Endometrial microvascular endothelial cells (primary cell): ENCODE results near the gene SSR3. TPM values are rescaled to one million over a fixed set of nuclear protein-coding genes. Genes with fewer than 3 reads are reported as not detected.

Experiments used
- in situ Hi-C: cut with HindIII; loops from 2 replicates; pipeline ENCODE4 v1.10.0; 2017; ENCODE audit warnings: low sequenced_read_pairs, low pct_unique_long_range_greater_than_20kb; ENCODE audit errors: inconsistent ontology term
- total RNA-seq: library from RNA; depleted of rRNA; stranded (reverse); fragments of >200 nt; gene quantifications from one replicate; pipeline ENCODE4 v1.2.3, GENCODE V29; 2015; ENCODE audit errors: inconsistent ontology term

Gene SSR3
- total RNA-seq, 1 donor from 2014 or later, result 384 TPM

DNA sequence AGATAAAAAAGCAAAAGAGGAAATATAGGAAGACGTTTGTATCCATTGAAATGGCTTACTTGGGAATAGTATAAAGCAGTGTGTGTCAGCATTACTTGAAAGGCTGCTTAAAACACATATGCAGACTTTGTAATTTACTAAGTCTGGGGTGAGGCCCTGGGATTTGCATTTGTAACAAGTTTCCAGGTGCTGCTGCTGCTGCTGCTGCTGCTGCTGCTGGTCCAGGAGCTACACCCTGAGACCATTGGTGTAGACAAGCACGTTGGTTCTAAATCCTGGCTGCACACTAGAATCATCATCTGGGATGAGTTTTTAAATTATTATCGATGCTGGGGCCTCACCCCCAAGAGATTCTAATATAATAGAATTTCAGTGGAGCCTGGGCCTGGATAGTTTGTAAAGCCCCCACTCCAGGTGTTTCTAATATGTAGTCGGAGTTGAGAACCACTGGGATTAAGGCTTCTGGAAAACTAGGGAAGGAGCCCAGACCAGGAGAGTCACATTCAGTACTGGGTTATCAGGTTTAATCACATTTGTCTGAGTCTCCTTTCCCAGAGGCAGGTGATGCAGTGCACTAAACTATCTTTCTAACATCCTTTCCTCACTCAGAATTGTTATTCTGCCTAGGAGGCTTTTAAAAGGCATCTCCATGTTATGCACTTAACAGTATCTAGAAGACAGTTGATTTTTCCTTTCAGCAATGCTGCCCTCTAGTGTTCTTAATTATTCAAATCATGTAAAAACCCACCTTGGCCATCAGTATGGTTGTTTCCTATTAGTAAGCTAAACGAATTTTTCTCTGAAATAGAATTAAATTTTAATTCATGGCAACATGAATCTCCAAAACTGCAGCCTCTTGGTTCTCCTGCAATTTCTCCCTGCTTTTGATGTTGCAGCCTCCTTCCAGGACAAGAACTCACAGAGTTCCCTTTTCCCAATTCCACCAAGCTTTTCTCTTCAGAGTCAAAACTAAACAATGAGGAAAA, 45.4 kb downstream of the SSR3 start:
- in situ Hi-C loops, result loop anchor here (25.0 kb wide), 1 partner anchor 347 kb away; no protein-coding TSS in a partner anchor

- in situ Hi-C loops, result loop anchor here (25.0 kb wide), 1 partner anchor 345 kb away; no protein-coding TSS in a partner anchor
Measured at GRCh38 chr3:156507285-156507684, 47.6 kb downstream of the SSR3 start.

DNA sequence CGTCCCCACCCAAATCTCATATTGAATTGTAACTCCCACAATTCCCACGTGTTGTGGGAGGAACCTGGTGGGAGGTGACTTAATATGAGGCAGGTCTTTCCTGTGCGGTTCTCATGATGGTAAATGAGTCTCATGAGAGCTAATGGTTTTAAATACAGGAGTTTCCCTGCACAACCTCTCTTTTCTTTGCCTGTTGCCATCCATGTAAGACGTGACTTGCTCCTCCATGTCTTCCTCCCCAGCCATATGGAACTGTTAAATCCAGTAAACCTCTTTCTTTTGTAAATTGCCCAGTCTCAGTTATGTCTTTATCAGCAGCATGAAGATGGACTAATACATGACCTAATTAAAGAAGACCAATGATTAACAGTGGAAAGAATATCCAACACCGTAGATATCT, 56.6 kb downstream of the SSR3 start:
- in situ Hi-C loops, result no loop called here

GRCh38 chr3:156497326-156497725, 57.6 kb downstream of the SSR3 start:
- in situ Hi-C loops, result no loop called here

GRCh38 chr3:156495816-156496215, 59.1 kb downstream of the SSR3 start:
- in situ Hi-C loops, result no loop called here

GRCh38 chr3:156493887-156494286, 61.0 kb downstream of the SSR3 start:
- in situ Hi-C loops, result no loop called here

DNA sequence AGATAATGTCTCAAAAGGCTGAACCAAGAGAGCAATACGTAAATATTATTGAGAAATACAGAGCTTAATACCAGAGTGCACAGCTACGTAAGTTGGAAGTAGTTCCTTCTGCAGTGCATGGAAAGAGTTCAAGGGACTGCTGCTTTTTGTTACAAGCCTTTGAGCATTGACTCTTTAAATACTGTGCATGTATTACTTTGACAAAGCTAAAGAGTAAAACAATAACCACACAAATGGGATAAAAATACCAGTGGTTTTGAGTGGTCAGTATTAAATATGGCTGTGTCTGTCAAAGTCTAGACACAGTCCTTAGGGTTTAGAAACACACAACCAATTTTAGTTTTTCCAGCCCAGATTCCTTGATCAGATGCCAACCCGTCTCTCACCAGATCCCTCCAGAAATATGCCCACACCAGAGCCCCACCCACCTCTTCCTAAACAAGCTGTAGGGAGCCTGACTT, 62.1 kb downstream of the SSR3 start:
- in situ Hi-C loops, result no loop called here

- in situ Hi-C loops, result no loop called here
Measured at GRCh38 chr3:156491192-156491591, 63.7 kb downstream of the SSR3 start.

Other genes with a start within 250 kb of the SSR3 start
- 80.0 TPM for gene TIPARP, start 119.5 kb upstream of the SSR3 start, total RNA-seq